Measurements from ENCODE around the gene HIGD2A. TPM values are rescaled to one million over a fixed set of nuclear protein-coding genes. Genes with fewer than 3 reads are reported as not detected.

HIGD2A gene
- total RNA-seq (2014; rRNA removed; shearing (Covaris generic)) = 99.0 and 121 TPM in 2 replicates

GRCh38 chr5:176388444-176389134 lies at the start of gene HIGD2A, which contains the start of gene NOP16:
HIGD2A (plus strand) TSS chr5:176388751; CDS start chr5:176388820, 69 bp downstream.
NOP16 (minus strand) TSS chr5:176388598; CDS start chr5:176388539, 59 bp downstream.
- peak; percentile 98 for DNase-seq (ENCODE audit: low read depth)

- no peak for DNase-seq (ENCODE audit: low read depth)
Observed at GRCh38 chr5:176339304-176339703, 49.2 kb upstream of the HIGD2A start.

GRCh38 chr5:176341325-176342157 lies 47.0 kb upstream of the HIGD2A start:
- DNase-seq (ENCODE audit: low read depth) = no peak

GRCh38 chr5:176342158-176342483 lies 46.4 kb upstream of the HIGD2A start:
- no peak for DNase-seq (ENCODE audit: low read depth)

- DNase-seq (ENCODE audit: low read depth) = no peak
Observed at GRCh38 chr5:176342766-176343458, 45.6 kb upstream of the HIGD2A start.

- no peak for DNase-seq (ENCODE audit: low read depth)
Observed at GRCh38 chr5:176350416-176350815, 38.1 kb upstream of the HIGD2A start.

GRCh38 chr5:176352116-176352878 lies 36.3 kb upstream of the HIGD2A start:
- peak; percentile 70 for DNase-seq (ENCODE audit: low read depth)

GRCh38 chr5:176353533-176353932 lies 35.0 kb upstream of the HIGD2A start:
- DNase-seq (ENCODE audit: low read depth) = no peak

- no peak for DNase-seq (ENCODE audit: low read depth)
Observed at GRCh38 chr5:176355400-176356178, 33.0 kb upstream of the HIGD2A start.

GRCh38 chr5:176356179-176356566 lies 32.4 kb upstream of the HIGD2A start:
- DNase-seq (ENCODE audit: low read depth) = no peak

- DNase-seq (ENCODE audit: low read depth) = no peak
Observed at GRCh38 chr5:176359658-176360057, 28.9 kb upstream of the HIGD2A start.

GRCh38 chr5:176360894-176361436 lies 27.6 kb upstream of the HIGD2A start:
- peak; percentile 17 for DNase-seq (ENCODE audit: low read depth)

GRCh38 chr5:176361437-176362232 lies 26.9 kb upstream of the HIGD2A start, which contains the start of gene KIAA1191:
KIAA1191 (minus strand) TSS chr5:176361764; CDS start chr5:176359508, 2,256 bp downstream.
- peak; percentile 89 for DNase-seq (ENCODE audit: low read depth)

GRCh38 chr5:176362233-176362490 lies 26.4 kb upstream of the HIGD2A start:
- DNase-seq (ENCODE audit: low read depth) = no peak

GRCh38 chr5:176364765-176365350 lies 23.7 kb upstream of the HIGD2A start:
- no peak for DNase-seq (ENCODE audit: low read depth)

- DNase-seq (ENCODE audit: low read depth) = peak; percentile 45
Observed at GRCh38 chr5:176365351-176366231, 23.0 kb upstream of the HIGD2A start, which contains the start of gene ARL10. ARL10 (plus strand) TSS chr5:176365487; CDS start chr5:176365564, 77 bp downstream.

- no peak for DNase-seq (ENCODE audit: low read depth)
Observed at GRCh38 chr5:176366232-176366894, 22.2 kb upstream of the HIGD2A start.

GRCh38 chr5:176368726-176369125 lies 19.8 kb upstream of the HIGD2A start:
- DNase-seq (ENCODE audit: low read depth) = no peak
